Neural progenitor cell (in vitro differentiated cells): Measurements from ENCODE around the gene KLHL35. TPM values are rescaled to one million over a fixed set of nuclear protein-coding genes. Genes with fewer than 3 reads are reported as not detected.

ENCODE experiments used
- DNase-seq: peaks from one replicate; pipeline ENCODE4 v3.0.0-alpha.2; 2016; ENCODE audit warnings: low spot score
- H2AFZ ChIP-seq: fragments of 200-600 bp; sonication (generic); replicated peaks from 2 replicates; pipeline ENCODE4 v1.6.1; 2016; ENCODE audit warnings: antibody characterized with exemption
- H3F3A ChIP-seq: fragments of 200-600 bp; sonication (generic); 2 replicates; pipeline ENCODE4 v1.6.1; 2016; ENCODE audit warnings: antibody characterized with exemption, low read depth
- H3K27ac ChIP-seq: fragments of 200-600 bp; sonication (generic); 2 replicates; pipeline ENCODE4 v1.5.1; 2016; ENCODE audit warnings: mild to moderate bottlenecking
- H3K27me3 ChIP-seq: fragments of 200-600 bp; sonication (generic); 2 replicates; pipeline ENCODE4 v1.6.1; 2016; ENCODE audit warnings: mild to moderate bottlenecking, moderate library complexity
- H3K36me3 ChIP-seq: fragments of 200-600 bp; sonication (generic); 2 replicates; pipeline ENCODE4 v1.5.1; 2016
- H3K4me1 ChIP-seq: fragments of 200-600 bp; sonication (generic); 2 replicates; pipeline ENCODE4 v1.6.1; 2016; ENCODE audit warnings: mixed run types
- H3K4me2 ChIP-seq: fragments of 200-600 bp; sonication (generic); 2 replicates; pipeline ENCODE4 v1.6.1; 2016
- H3K4me3 ChIP-seq: fragments of 200-600 bp; sonication (generic); 2 replicates; pipeline ENCODE4 v1.5.1; 2016
- H3K79me2 ChIP-seq: fragments of 200-600 bp; sonication (generic); 2 replicates; pipeline ENCODE4 v1.6.1; 2016; ENCODE audit warnings: low read depth
- H3K9ac ChIP-seq: fragments of 200-600 bp; sonication (generic); 2 replicates; pipeline ENCODE4 v1.6.1; 2016
- H3K9me3 ChIP-seq: fragments of 200-600 bp; sonication (generic); 2 replicates; pipeline ENCODE4 v1.5.1; 2016; ENCODE audit warnings: low read depth
- H4K20me1 ChIP-seq: fragments of 200-600 bp; sonication (generic); 2 replicates; pipeline ENCODE4 v1.6.1; 2016; ENCODE audit warnings: low read depth
- H3K27ac Mint-ChIP-seq: 3 replicates; pipeline ENCODE4 v1.8.0; 2021; ENCODE audit warnings: mixed read lengths
- H3K27me3 Mint-ChIP-seq: 2 replicates; pipeline ENCODE4 v1.8.0; 2022; ENCODE audit warnings: low read depth, mild to moderate bottlenecking, inconsistent platforms, moderate library complexity, mixed read lengths; ENCODE audit not compliant: insufficient read depth
- H3K36me3 Mint-ChIP-seq: 3 replicates; pipeline ENCODE4 v1.8.0; 2021; ENCODE audit warnings: mixed read lengths
- H3K4me1 Mint-ChIP-seq: 3 replicates; pipeline ENCODE4 v1.8.0; 2021; ENCODE audit warnings: mixed read lengths
- H3K4me3 Mint-ChIP-seq: 3 replicates; pipeline ENCODE4 v1.8.0; 2021; ENCODE audit warnings: mild to moderate bottlenecking, moderate library complexity, mixed read lengths
- H3K9me3 Mint-ChIP-seq: 3 replicates; pipeline ENCODE4 v1.8.0; 2020; ENCODE audit warnings: mixed read lengths
- CTCF ChIP-seq: fragments of 200-600 bp; sonication (generic); IDR thresholded peaks from 2 replicates; pipeline ENCODE4 v1.5.1; 2017; ENCODE audit warnings: antibody characterized with exemption, mild to moderate bottlenecking
- EZH2 ChIP-seq: fragments of 200-600 bp; sonication (generic); IDR thresholded peaks from 2 replicates; pipeline ENCODE4 v1.6.1; 2017; ENCODE audit warnings: antibody characterized with exemption, mild to moderate bottlenecking, moderate library complexity
- EZH2phosphoT487 ChIP-seq: fragments of 200-600 bp; sonication (generic); IDR thresholded peaks from 2 replicates; pipeline ENCODE4 v1.6.1; 2017; ENCODE audit warnings: antibody characterized with exemption
- total RNA-seq: library from RNA; depleted of rRNA; stranded (reverse); fragments of >200 nt; gene quantifications from 2 replicates; pipeline ENCODE4 v1.2.3, GENCODE V29; 2015; ENCODE audit warnings: low replicate concordance

KLHL35 gene
- total RNA-seq, 1 donor from 2014 or later, result 1.2 TPM

- H3K27ac Mint-ChIP-seq, result peak overlapping the region; percentile 67
- Histone ChIP-seq H2AFZ (no peak overlapping the region), H3K9me3 (no peaks in the 10 kb centered on the region), H4K20me1 (no peaks in the 10 kb centered on the region), H3K9ac (no peak overlapping the region), H3K4me3 (no peak overlapping the region), H3K79me2 (no peaks in the 10 kb centered on the region), H3K4me2 (no peak overlapping the region), H3K27ac (no peak overlapping the region), H3K27me3 (no peaks in the 10 kb centered on the region), H3K4me1 (peaks cover 48% of the 10 kb centered on the region), H3F3A (peaks cover 12% of the 10 kb centered on the region), H3K36me3 (no peaks in the 10 kb centered on the region)
- H3K4me1 Mint-ChIP-seq, result peaks cover 67% of the 10 kb centered on the region
- no peak overlapping the region for H3K4me3 Mint-ChIP-seq
- no peaks in the 10 kb centered on the region for H3K36me3 Mint-ChIP-seq
- no peak for DNase-seq
- peaks cover 2% of the 10 kb centered on the region for H3K27me3 Mint-ChIP-seq
- TF ChIP-seq EZH2phosphoT487 (no peak), CTCF (no peak), EZH2 (no peak)
- no peaks in the 10 kb centered on the region for H3K9me3 Mint-ChIP-seq
Observed at GRCh38 chr11:75472081-75472732, 39.2 kb upstream of the KLHL35 start.

- Histone ChIP-seq H3K4me1 (peaks cover 42% of the 10 kb centered on the region), H3F3A (peaks cover 7% of the 10 kb centered on the region), H3K27me3 (no peaks in the 10 kb centered on the region), H3K36me3 (no peaks in the 10 kb centered on the region), H3K79me2 (no peaks in the 10 kb centered on the region), H4K20me1 (no peaks in the 10 kb centered on the region), H3K27ac (no peak overlapping the region), H3K9ac (no peak overlapping the region), H2AFZ (no peak overlapping the region), H3K4me3 (no peak overlapping the region), H3K4me2 (peak overlapping the region; percentile 31), H3K9me3 (no peaks in the 10 kb centered on the region)
- H3K27me3 Mint-ChIP-seq, result peaks cover 2% of the 10 kb centered on the region
- TF ChIP-seq EZH2 (no peak), CTCF (no peak), EZH2phosphoT487 (no peak)
- H3K27ac Mint-ChIP-seq, result peak overlapping the region; percentile 67
- H3K4me3 Mint-ChIP-seq, result no peak overlapping the region
- peak; percentile 56 for DNase-seq
- no peaks in the 10 kb centered on the region for H3K36me3 Mint-ChIP-seq
- H3K4me1 Mint-ChIP-seq, result peaks cover 72% of the 10 kb centered on the region
- no peaks in the 10 kb centered on the region for H3K9me3 Mint-ChIP-seq
Observed at GRCh38 chr11:75471176-75471973, 38.4 kb upstream of the KLHL35 start.

GRCh38 chr11:75470476-75471080 lies 37.6 kb upstream of the KLHL35 start:
- H3F3A ChIP-seq, result peaks cover 4% of the 10 kb centered on the region
- no peaks in the 10 kb centered on the region for H4K20me1 ChIP-seq
- Mint-ChIP-seq H3K4me3 (no peak overlapping the region), H3K4me1 (peaks cover 73% of the 10 kb centered on the region), H3K27me3 (peaks cover 5% of the 10 kb centered on the region), H3K27ac (peak overlapping the region; percentile 46), H3K36me3 (peaks cover 3% of the 10 kb centered on the region), H3K9me3 (no peaks in the 10 kb centered on the region)
- H3K9ac ChIP-seq, result no peak overlapping the region
- peak overlapping the region; percentile 31 for H3K4me2 ChIP-seq
- no peaks in the 10 kb centered on the region for H3K9me3 ChIP-seq
- no peaks in the 10 kb centered on the region for H3K27me3 ChIP-seq
- H3K4me3 ChIP-seq, result no peak overlapping the region
- H3K36me3 ChIP-seq, result no peaks in the 10 kb centered on the region
- peaks cover 45% of the 10 kb centered on the region for H3K4me1 ChIP-seq
- H3K27ac ChIP-seq, result no peak overlapping the region
- H2AFZ ChIP-seq, result no peak overlapping the region
- TF ChIP-seq CTCF, result no peak
- TF ChIP-seq EZH2phosphoT487, result no peak
- no peak for TF ChIP-seq EZH2
- no peak for DNase-seq
- no peaks in the 10 kb centered on the region for H3K79me2 ChIP-seq
